SH-SY5Y (cell line): ENCODE measurements around the gene RRP9.

Experiments
- GATA2 ChIP-seq: IDR thresholded peaks from 2 replicates; pipeline ENCODE4 v1.6.1; 2011; ENCODE audit warnings: mild to moderate bottlenecking, low read depth, low read length
- GATA3 ChIP-seq: IDR thresholded peaks from 2 replicates; pipeline ENCODE4 v1.6.1; 2011; ENCODE audit warnings: low read depth, mild to moderate bottlenecking, low read length, moderate library complexity

DNA sequence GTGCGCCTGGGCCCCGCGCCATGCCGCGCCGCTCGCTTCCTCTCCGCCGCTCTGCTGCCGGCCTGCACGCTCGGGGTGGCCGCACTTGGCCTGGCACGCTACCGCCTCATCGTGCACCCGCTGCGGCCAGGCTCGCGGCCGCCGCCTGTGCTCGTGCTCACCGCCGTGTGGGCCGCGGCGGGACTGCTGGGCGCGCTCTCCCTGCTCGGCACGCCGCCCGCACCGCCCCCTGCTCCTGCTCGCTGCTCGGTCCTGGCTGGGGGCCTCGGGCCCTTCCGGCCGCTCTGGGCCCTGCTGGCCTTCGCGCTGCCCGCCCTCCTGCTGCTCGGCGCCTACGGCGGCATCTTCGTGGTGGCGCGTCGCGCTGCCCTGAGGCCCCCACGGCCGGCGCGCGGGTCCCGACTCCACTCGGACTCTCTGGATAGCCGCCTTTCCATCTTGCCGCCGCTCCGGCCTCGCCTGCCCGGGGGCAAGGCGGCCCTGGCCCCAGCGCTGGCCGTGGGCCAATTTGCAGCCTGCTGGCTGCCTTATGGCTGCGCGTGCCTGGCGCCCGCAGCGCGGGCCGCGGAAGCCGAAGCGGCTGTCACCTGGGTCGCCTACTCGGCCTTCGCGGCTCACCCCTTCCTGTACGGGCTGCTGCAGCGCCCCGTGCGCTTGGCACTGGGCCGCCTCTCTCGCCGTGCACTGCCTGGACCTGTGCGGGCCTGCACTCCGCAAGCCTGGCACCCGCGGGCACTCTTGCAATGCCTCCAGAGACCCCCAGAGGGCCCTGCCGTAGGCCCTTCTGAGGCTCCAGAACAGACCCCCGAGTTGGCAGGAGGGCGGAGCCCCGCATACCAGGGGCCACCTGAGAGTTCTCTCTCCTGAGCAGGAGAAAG, 14.4 kb upstream of the RRP9 start:
- no peak for TF ChIP-seq GATA2
- TF ChIP-seq GATA3 = no peak
